HG02678 (cell line): ENCODE data around the gene ZNF280C.
A peak's percentile ranks its signal among the peaks of the same experiment; 100 is the strongest.
"Not testable (repeated sequence)": the region's sequence is repeated elsewhere in the genome, so short reads cannot be mapped to it uniquely, and the experiment has no call there.

Experiments
- ATAC-seq: cut with Tn5 transposase; IDR thresholded peaks from one replicate; pipeline ENCODE4 v1.9.1; 2021; ENCODE audit warnings: mild to moderate bottlenecking, moderate library complexity; ENCODE audit not compliant: unreplicated experiment

Gene ZNF280C, protein sequence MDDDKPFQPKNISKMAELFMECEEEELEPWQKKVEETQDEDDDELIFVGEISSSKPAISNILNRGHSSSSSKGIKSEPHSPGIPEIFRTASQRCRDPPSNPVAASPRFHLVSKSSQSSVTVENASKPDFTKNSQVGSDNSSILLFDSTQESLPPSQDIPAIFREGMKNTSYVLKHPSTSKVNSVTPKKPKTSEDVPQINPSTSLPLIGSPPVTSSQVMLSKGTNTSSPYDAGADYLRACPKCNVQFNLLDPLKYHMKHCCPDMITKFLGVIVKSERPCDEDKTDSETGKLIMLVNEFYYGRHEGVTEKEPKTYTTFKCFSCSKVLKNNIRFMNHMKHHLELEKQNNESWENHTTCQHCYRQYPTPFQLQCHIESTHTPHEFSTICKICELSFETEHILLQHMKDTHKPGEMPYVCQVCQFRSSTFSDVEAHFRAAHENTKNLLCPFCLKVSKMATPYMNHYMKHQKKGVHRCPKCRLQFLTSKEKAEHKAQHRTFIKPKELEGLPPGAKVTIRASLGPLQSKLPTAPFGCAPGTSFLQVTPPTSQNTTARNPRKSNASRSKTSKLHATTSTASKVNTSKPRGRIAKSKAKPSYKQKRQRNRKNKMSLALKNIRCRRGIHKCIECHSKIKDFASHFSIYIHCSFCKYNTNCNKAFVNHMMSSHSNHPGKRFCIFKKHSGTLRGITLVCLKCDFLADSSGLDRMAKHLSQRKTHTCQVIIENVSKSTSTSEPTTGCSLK

DNA sequence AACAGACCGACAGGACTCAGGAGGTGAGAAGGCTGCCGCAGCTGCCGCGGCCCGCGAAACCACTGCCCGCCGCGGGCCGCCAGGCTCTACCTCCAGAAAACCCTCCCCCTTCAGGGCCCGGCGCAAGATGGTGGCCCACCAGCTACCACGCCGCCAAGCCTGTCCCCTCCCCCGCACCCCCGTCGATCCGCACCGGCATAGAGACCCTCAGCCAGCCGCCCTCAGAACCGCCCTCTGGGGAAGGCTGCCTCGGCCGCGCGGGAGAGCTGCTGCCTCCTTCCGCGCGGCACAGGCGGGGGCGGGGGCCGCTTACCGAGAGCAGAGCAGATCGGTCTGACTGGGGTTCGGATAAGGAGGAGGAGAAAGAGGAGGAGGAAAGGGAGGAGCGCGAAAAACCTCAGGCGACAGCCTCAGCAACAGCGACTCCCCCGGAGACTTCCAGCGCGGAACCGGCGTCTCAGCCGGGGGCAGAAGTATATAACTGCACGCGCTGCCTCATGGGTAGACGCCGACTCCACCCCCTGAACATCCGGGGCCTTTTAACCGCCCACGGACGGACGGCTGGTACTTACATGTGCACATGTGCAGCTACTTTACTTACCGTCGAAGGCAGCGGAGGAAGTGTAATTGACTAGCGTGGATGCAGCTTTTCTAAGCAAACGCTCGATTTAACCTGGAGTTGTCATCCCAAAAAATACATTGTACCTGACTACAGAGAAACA, at the start of gene ZNF280C:
Gene ZNF280C, minus strand, starts transcription at position 451 of the 722 bp plus-strand sequence. CDS start 8,450 bp downstream, outside the sequence.
- ATAC-seq, result peak; percentile 94

DNA sequence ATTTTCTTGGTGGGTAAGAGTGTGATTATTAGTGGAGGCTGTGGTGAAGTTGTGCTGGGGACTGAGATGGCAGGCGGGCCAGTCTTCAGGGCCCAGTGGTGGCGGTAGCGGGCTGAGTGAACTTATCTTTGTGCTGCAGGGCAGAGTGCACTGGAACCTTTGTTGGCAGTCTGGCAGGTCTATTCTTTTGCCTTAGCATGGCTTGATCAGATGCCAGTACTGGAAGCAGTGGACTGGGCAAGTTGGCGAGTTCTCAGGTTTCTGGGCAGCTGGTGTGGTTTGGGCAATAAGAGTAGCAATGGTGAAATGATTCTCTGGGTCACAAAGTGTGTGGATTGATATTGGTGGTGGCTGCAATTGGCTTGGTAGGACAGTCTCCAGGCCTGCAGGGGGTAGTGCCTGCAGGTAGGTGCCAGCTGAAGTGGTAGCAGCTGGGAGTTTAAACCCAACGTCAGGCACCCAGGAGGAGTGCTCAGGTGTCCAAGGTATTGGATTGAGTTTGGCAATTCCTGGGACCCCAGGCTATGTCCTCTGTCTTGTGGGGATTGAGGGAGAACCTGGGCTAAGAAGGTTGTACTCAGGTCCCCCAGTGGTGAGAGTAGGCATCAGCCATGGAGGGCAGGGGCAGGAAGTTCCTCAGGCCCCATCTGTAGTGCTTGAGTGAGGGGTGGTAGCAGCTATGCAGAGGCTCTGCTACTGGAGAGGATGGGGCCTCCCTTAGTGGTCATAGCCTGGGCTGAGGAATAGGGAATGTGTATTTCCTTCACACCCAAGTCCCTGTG, 36.1 kb upstream of the ZNF280C start:
- no peak for ATAC-seq

DNA sequence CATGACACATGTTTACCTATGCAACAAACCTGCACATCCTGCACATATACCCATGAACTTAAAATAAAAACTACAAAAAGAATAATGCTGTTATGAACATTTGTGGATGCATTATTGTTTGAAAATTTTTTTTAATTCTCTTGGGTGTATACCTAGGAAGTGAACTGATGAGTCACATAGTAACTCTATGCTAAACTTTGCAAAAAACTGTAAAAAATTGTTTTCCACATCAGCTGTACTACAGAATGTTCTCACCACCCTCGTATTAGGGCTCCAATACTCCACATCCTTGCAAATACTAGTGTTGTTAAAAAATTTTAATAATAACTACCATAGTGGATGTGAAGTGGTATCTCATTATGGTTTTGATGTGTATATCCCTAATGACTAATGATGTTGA, 33.3 kb upstream of the ZNF280C start:
- no peak for ATAC-seq

DNA sequence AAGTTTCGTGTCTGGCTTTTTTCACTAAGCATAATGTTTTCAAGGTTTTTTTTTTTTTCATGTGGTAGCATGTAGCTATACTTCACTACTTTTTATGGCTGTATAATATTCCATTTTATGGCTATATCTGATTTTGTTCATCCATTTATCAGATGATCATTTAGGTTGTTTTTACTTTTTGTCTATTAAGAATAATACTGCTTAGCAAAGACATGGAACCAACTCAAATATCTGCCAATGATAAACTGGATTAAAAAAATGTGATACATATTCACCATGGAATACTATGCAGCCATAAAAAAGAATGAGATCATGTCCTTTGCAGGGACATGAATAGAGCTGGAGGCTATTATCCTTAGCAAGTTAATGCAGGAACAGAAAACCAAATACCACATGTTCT, 32.7 kb upstream of the ZNF280C start:
- ATAC-seq, result no peak

DNA sequence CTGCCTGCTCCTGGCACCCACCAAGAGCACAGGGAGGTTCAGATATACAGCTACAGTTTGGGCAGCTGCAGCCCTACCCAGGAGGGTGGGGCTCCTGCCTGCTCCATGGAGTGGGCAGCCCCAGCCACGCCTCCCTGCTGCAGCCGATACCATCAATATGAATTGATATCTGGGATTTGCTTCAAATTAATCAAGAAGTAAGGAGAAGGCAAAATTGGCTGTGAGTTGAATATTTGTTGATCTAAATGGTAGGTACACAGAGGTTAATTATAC, 31.2 kb upstream of the ZNF280C start:
- no peak for ATAC-seq

DNA sequence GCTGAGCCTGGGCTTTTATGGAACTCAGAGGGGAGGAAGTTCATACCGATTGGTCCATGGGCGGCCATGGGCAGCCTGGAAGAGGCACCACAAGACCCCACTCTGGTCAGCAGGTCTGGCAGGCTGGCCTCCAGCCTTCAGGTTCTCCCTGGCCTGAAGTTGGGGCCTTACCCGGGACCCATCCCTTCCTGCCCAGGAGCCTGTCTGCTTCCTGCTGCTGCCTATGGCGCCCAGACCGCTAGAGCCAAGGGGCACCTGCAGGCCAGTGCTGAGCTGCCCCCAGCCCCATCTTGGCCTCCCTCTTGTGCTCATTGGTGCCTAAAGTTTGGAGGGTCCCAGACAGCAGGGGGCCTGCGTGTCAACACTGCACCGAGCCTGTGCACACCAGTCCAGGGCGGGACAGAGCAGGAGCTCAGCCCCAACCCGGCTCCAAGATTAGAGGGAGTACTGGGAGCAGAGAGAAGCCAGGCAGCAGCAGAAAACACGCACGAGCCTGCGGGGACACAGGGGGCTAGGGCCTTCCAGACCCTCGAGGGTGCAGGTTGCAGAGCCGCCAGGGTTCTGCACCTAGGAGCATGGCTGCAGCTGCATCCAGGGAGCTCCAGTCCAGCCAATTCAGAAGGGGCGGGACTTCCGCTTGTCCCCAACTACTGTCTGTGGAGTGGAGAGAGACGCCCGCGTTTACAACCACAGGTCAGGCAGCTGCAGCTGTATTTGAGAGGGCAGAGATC, 30.7 kb upstream of the ZNF280C start:
- no peak for ATAC-seq

DNA sequence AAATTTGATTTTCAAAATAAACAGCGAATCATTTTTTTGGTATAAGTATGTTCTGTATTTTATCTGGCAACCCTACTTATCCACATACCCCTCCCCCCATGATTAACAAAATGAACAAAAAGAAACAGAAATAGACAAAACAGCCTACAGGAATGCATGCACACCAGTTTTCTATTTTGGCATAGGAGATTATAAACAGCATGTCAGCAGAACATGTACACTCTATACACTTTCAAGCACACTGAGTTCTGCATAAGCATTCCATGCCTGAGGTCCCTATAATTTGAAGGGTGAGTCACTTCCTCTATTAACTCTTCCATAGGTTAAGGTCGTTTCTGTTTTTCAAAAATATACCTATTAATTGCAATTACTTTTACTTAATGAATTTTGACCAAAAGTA, 28.0 kb upstream of the ZNF280C start:
- no peak for ATAC-seq

DNA sequence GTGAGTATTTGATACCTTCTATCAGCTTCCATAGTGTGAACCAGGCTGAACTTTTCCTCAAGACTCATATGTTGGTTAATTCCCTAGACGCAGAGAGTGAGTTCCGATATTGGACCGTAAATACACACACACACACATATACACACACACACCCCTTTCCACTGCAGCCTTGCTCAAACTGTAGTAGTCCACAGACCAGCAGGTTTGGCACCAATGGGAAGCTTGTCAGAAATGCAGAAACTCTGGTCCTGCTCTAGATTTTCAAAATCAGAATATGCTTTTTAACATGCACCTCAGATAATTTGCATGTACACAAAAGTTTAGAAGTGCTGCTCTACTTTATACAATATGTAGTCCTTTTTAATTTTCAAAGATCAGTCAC, 27.6 kb upstream of the ZNF280C start:
- no peak for ATAC-seq

DNA sequence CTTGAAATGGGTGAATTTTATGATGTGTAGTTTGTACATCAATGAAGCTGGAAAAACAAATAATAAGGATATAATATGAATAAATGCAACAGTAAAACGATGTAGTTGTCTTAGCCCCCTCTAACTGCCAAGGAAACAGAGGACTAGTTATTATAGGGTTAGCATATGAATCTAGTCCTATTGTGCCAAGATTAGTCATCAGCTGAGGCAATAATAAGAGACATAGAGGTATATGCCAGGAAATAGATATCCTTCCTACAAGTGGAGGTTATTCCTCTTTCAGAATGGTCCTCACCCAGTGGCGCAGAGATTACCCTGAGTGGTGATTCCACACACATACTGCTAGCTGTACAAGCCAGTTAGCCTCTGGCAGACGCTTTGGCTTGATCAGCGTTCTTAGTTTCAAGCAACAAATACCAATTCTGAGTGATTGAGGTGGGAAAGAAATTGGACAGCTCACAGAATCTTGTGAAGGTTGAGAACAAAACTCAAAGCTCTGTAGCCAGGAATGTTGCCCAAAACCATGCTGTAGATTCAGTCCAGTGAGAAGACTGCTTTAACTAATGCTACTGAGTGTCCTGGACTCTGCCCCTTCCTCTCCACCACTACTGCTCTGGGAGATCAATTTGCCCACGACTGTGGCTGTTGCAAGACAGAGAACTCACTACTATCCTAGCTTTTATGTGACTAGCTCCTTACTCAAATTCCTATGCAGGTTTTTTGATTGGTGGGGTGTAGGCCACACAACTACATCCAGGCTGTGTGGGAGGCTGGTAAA, 27.0 kb upstream of the ZNF280C start:
- ATAC-seq, result no peak

DNA sequence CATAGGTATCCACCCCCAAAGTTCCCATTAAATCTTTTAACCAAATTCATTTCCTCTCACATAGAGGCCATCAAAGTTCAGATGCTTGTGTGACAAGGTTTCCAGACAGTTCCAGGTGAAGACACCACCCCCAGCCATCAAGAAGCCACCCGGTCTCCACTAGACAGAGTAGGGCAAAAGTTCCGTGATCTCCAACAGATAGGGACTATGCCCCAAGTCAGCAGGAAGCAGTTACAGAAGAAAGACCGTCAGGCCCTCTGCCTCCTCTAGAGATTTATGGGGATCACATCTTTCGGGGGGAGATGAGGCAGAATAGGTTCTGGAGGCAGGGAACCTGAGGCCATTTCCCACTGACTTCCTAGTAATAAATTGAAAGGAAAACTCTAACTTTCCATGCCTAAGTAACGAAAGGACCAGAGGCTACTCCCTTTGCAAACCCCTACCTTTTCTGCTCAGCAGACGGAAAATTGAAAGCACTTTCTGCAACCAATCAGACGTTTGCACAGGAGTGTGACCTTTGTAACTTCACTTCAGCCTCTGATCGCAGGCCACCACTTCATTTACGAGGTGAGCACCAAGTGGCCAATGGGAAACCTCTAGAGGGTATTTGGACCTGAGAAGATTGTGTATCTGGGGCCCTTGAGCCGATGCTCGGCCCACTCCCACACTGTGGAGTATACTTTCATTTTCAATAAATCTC, 18.5 kb upstream of the ZNF280C start:
- no peak for ATAC-seq

DNA sequence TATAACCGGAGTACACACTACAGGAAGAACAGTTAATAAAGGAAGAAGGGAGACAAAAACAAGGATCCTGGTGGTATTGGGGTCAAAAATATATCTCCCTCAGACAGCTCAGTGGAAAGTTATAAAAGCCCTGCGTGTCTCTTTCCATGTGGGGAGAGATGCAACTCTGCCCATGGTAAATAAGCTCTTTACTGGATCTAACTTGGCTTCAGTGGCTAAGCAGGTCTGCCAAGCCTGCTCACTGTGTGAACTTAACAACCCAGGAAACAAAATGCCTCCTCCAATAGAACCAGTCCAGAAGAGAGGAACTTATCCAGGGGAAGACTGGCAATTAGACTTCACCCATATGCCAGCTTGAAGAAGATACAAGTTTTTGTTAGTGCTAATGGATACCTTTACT, 17.0 kb upstream of the ZNF280C start:
- ATAC-seq, result no peak

DNA sequence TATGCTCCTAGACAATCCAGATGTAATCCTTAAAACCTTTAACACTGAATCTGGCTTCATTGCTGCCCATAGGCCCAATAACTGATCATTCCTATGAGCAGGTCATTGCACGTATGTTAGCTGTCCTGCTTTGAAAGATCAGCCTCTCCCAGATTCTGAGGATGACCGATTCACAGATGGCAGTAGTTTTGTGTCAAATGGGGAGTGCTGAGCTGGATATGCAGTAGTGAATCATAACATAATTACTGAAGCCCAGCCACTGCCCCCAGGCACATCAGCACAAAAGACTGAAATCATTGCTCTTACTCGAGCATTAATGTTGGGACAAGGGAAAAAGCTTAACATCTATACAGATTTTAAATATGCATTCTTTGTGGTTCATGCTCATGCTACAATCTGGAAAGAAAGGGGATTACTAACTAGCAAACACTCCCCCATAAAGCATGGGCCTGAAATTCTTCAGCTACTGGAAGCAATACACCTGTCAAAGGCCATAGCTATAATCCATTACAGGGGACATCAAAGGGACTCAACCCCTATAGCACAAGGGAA, 16.4 kb upstream of the ZNF280C start:
- ATAC-seq, result no peak

DNA sequence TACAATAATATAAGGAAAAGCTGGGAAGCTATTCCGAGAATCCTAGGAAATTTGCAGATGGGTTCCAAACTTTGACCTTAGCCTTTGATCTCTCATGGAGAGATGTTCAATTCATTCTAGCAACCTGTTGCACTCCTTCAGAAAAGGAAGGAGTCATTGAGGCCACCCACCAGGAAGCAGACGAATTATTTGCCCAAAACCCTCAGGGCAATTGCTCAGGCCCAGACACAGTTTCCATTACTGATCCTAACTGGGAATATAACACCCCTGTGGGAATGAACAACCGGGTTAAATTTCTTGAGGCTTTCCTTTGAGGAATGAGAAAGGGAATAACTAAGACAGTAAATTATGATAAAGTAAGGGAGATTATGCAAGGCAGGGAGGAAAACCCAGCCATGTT, 13.5 kb upstream of the ZNF280C start:
- no peak for ATAC-seq

DNA sequence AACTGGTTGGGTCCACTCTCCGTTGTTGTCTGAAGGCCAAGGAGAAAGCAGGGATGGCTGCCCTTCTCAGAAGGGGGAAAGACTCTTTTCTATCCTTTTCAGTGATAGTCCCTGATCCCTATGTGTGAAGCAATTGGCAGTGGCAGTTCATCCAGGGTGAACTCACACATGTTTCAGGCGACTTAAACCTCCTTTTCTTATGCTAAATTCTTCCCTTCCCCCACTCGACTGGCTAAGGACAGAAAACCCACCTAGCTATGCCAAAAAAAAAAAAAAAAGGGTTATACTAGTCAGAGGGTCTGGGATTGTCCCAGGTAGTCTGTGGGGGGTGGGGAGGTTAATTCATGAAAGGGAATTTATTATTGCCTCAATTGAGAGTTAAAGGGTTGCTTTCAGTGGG, 12.2 kb upstream of the ZNF280C start:
- no peak for ATAC-seq

DNA sequence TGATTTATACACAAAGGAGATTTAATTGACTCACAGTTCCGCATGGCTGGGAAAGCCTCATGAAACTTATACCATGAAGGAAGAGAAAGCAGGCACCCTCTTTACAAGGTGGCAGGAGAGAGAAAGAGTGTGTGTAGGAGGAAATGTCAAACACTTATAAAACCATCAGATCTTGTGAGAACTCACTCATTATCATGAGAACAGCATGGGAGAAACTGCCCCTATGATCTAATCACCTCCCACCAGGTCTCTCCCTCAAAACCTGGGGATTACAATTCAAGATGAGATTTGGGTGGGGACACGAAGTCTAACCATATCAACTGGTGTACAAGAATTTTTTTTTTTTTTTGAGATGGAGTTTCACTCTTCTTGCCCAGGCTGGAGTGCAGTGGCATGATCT, 3.6 kb upstream of the ZNF280C start:
- not testable (repeated sequence) for ATAC-seq

DNA sequence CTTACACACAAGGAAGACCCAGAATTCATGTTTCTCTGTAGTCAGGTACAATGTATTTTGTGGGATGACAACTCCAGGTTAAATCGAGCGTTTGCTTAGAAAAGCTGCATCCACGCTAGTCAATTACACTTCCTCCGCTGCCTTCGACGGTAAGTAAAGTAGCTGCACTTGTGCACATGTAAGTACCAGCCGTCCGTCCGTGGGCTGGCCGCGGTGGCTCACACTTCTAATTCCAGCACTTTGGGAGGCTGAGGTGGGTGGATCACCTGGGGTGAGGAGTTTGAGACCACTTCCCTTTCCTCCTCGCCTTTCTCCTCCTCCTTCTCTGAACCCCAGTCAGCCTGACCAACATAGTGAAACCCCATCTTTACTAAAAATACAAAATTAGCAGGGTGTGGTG, 692 bp upstream of the ZNF280C start:
- not testable (repeated sequence) for ATAC-seq

DNA sequence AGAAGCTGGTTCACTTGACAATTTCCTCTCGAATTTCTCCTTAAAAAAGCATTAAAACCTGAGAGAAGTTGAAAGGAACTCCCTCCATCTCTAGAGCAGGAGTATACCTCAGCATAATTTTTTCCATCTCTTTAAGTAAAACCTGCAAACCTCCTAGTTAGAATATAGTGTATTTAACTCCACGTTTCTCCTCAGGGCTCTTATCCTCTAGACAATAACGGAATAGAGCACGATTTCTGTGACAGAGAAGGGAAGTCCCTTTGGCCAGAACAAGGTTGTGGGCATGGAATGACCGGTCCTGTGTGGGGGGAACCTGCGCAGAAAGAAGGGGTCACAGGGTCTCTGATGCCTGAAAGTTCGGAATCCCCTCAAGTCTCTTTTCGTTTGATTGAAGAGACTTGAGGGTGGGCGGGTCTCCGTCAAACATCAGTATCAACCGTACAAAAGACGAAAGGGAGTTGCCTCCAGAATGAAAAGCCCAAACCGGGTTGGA, 697 bp downstream of the ZNF280C start:
- peak; percentile 4 for ATAC-seq

DNA sequence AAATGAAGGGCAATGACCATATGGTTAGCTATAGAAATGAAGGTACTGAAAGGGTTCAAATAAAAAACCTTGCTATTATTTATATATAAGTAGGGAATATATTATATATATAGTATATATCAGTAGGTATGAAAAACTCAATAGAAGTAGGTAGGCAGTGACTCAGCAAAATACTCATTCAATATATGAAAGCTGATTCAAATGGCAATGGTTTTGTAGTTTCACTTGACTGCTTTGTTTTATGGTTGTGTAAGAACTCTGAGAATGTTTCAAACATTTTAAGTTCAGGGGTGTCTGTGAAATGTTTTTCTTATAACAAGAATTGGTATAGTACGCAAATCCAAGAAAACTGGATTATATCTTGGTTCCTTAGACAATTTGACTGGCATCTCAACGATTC, 4.1 kb downstream of the ZNF280C start:
- no peak for ATAC-seq

DNA sequence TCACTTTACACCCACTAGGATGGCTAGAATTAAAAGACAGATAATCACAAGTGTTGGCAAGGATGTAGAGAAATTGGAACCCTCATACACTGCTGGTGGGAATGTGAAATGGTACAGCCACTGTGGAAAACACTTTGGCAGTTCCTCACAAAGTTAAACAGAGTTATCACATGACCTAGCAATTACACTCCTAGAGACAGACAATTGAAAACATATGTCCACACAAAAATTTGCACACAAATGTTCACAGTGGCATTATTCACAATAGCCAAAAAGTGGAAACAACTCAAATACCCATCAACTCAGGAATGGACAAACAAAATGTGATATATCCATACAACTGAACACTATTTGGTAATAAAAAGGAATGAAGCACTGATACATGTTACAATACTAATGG, 5.7 kb downstream of the ZNF280C start:
- ATAC-seq, result no peak
